ENCODE results near the gene SUSD2. TPM values are rescaled to one million over a fixed set of nuclear protein-coding genes. Genes with fewer than 3 reads are reported as not detected.

The SUSD2 gene
- total and polyA plus RNA-seq, 2 of the 8 experiments (the other 6 are each of a cell fraction or from before 2014, with no cell fraction given) = 2.0 to 4.8 TPM

- H3K56ac ChIP-seq (replicated peaks; ENCODE audit: insufficient read length, low read depth, low read length) = no peak overlapping the region
- H2BK12ac ChIP-seq (ENCODE audit: low read depth, low read length) = no peak overlapping the region
- H2BK15ac ChIP-seq (ENCODE audit: low read length) = no peak overlapping the region
- H3K9ac ChIP-seq (replicated peaks in 1 of 4; ENCODE audit: extremely low read depth in 1 of 4, low read depth in 3 of 4, low read length in 3 of 4) = no peak overlapping the region
- H3K4ac ChIP-seq (replicated peaks; ENCODE audit: insufficient read length, low read depth, low read length) = no peak overlapping the region
- no peak overlapping the region for H2BK20ac ChIP-seq (ENCODE audit: low read length)
- H4K91ac ChIP-seq (replicated peaks; ENCODE audit: insufficient read length, low read length) = no peak overlapping the region
- H2AFZ ChIP-seq (ENCODE audit: low read length) = no peak overlapping the region
- ChIA-PET CTCF (ENCODE audit: partially characterized antibody) (no interaction called here), POLR2A (ENCODE audit: partially characterized antibody) (no interaction called here)
- TF ChIP-seq GTF2F1 (IDR thresholded peaks at IDR 0.05; ENCODE audit: borderline replicate concordance, low read depth, low read length) (no peak), SP4 (IDR thresholded peaks at IDR 0.05; ENCODE audit: low read length) (no peak), CEBPB (IDR thresholded peaks at IDR 0.05; ENCODE audit: low read depth, low read length) (no peak), CTCF (IDR thresholded peaks at IDR 0.05; ENCODE audit: control extremely low read depth in 1 of 3, insufficient read depth in 1 of 3, low read depth in 1 of 3, low read length in 3 of 3) (no peak), NANOG (IDR thresholded peaks at IDR 0.05; ENCODE audit: insufficient read depth, low read depth, low read length, poor library complexity, severe bottlenecking) (no peak), KDM1A (IDR thresholded peaks at IDR 0.05; ENCODE audit: borderline replicate concordance, low read length) (no peak), CTBP2 (IDR thresholded peaks at IDR 0.05; ENCODE audit: borderline replicate concordance, insufficient read depth, insufficient read length, low read length) (no peak), ASH2L (IDR thresholded peaks at IDR 0.05; ENCODE audit: low read length) (no peak), BCL11A (IDR thresholded peaks at IDR 0.05; ENCODE audit: low read depth in 2 of 2, low read length in 2 of 2) (no peak), CREB1 (IDR thresholded peaks at IDR 0.05) (no peak), SP2 (IDR thresholded peaks at IDR 0.05; ENCODE audit: low read length) (no peak)
- no peak for DNase-seq (ENCODE audit: low read depth in 1 of 2, low spot score in 2 of 2)
- no peaks in the 10 kb centered on the region for H3K23me2 ChIP-seq (ENCODE audit: low read depth, low read length)
- no peaks in the 10 kb centered on the region for H3K79me1 ChIP-seq (ENCODE audit: low read depth, low read length)
- H4K20me1 ChIP-seq (replicated peaks in 1 of 2; ENCODE audit: control insufficient read depth in 1 of 2, insufficient read depth in 2 of 2, low read length in 2 of 2) = no peaks in the 10 kb centered on the region
- no peak overlapping the region for H3K4me3 ChIP-seq (ENCODE audit: extremely low read depth in 1 of 4, insufficient read depth in 2 of 4, low read depth in 3 of 4, low read length in 4 of 4)
- no peaks in the 10 kb centered on the region; a peak in 2 of 7 replicates for H3K27me3 ChIP-seq (replicated peaks in 1 of 4; ENCODE audit: control insufficient read depth in 3 of 4, extremely low read depth in 1 of 4, insufficient read depth in 3 of 4, low read length in 3 of 4)
- H2BK5ac ChIP-seq (ENCODE audit: low read depth, low read length) = no peak overlapping the region
- H4K8ac ChIP-seq (ENCODE audit: extremely low read depth, insufficient read depth, low read length) = no peak overlapping the region
- no peaks in the 10 kb centered on the region for H3K36me3 ChIP-seq (ENCODE audit: control insufficient read depth in 2 of 4, insufficient read depth in 4 of 4, low read length in 3 of 4)
- no peak overlapping the region for H3K4me2 ChIP-seq (ENCODE audit: insufficient read depth in 1 of 2, low read depth in 2 of 2, low read length in 2 of 2)
- no peak overlapping the region for H3K18ac ChIP-seq (ENCODE audit: extremely low read depth, low read length)
- H3K27ac ChIP-seq (ENCODE audit: low read depth, low read length) = no peak overlapping the region
- WGBS, 2 experiments (ENCODE audit: extremely low coverage in 1 of 2, insufficient coverage in 1 of 2, insufficient read length in 1 of 2, insufficient replicate concordance in 2 of 2, low coverage in 1 of 2, low lambda C conversion rate in 2 of 2, missing lambda C conversion rate in 1 of 2) = 97% methylated on average over 4 of the region's 4 CpGs; no CpG with 5 or more reads in 1 of the 2 experiments
- no peaks in the 10 kb centered on the region for H3K79me2 ChIP-seq (ENCODE audit: control insufficient read depth in 1 of 2, insufficient read depth in 2 of 2, low read length in 2 of 2)
- H3K4me1 ChIP-seq (replicated peaks in 1 of 4; ENCODE audit: control insufficient read depth in 3 of 4, insufficient read depth in 4 of 4, low read length in 3 of 4) = no peaks in the 10 kb centered on the region
- H3K14ac ChIP-seq (ENCODE audit: insufficient read length) = no peak overlapping the region
- H3K23ac ChIP-seq (ENCODE audit: insufficient read length) = no peak overlapping the region
- H4K5ac ChIP-seq (ENCODE audit: insufficient read length, low read depth, low read length) = no peak overlapping the region
- H2BK120ac ChIP-seq (replicated peaks; ENCODE audit: low read depth, low read length) = no peak overlapping the region
- H3K9me3 ChIP-seq (ENCODE audit: insufficient read depth in 2 of 2, low read depth in 1 of 2, low read length in 1 of 2) = no peaks in the 10 kb centered on the region
- H2AK5ac ChIP-seq (ENCODE audit: low read depth, low read length) = no peak overlapping the region
- no peak for FAIRE-seq
Measured at GRCh38 chr22:24236656-24237055, 55.4 kb downstream of the SUSD2 start.
